ENCODE measurements around the gene SORCS3. TPM values are rescaled to one million over a fixed set of nuclear protein-coding genes. Genes with fewer than 3 reads are reported as not detected.

The SORCS3 gene
- total and polyA plus RNA-seq, 9 of the 15 experiments (the other 6 are each of a cell fraction or from before 2014, with no cell fraction given), result not detected

DNA sequence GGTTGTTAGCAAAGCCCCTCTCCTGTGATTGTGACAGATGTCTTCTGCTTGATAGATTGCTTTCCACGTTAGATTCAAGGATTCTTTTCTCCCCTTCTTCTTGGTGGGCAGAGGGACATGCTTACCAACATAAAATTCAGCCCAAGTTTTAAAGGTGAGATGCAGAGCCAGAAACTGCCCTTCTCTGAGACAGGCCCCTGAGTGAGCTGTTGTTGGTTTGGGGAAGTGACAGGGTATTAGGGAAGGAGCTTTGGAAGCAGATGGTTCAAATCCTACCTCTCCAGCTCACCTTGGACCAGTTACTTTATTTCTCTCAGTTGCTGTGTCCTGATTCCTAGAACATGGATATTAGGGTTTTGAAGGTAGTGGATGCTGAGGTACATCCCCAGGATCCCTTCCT is 53.0 kb downstream of the SORCS3 start:
- FAIRE-seq (no peak), ATAC-seq (no peak), DNase-seq (ENCODE audit: extremely low read depth in 1 of 4, low spot score in 3 of 4) (no peak)
- no peaks in the 10 kb centered on the region for H3K36me3 ChIP-seq (ENCODE audit: control insufficient read depth, insufficient read depth, low read length)
- H3K9me3 ChIP-seq (replicated peaks; ENCODE audit: control insufficient read depth, insufficient read depth, low read depth, low read length), result no peaks in the 10 kb centered on the region
- POLR2A ChIA-PET, result no interaction called here
- CTCF ChIA-PET (ENCODE audit: low intra/inter-chr PET ratio), result no interaction called here
- no peaks in the 10 kb centered on the region for H3K27me3 ChIP-seq (ENCODE audit: control insufficient read depth in 2 of 2, insufficient read depth in 2 of 2, low read length in 2 of 2)
- no peak for TF ChIP-seq TAF1 (IDR thresholded peaks at IDR 0.05; ENCODE audit: control insufficient read depth, extremely low read depth, insufficient read depth, low read length, severe bottlenecking)
- TF ChIP-seq, protein P1, sequence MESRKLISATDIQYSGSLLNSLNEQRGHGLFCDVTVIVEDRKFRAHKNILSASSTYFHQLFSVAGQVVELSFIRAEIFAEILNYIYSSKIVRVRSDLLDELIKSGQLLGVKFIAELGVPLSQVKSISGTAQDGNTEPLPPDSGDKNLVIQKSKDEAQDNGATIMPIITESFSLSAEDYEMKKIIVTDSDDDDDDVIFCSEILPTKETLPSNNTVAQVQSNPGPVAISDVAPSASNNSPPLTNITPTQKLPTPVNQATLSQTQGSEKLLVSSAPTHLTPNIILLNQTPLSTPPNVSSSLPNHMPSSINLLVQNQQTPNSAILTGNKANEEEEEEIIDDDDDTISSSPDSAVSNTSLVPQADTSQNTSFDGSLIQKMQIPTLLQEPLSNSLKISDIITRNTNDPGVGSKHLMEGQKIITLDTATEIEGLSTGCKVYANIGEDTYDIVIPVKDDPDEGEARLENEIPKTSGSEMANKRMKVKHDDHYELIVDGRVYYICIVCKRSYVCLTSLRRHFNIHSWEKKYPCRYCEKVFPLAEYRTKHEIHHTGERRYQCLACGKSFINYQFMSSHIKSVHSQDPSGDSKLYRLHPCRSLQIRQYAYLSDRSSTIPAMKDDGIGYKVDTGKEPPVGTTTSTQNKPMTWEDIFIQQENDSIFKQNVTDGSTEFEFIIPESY (CRISPR knock-in tag; IDR thresholded peaks at IDR 0.05), result no peak
- TF ChIP-seq, protein P2, sequence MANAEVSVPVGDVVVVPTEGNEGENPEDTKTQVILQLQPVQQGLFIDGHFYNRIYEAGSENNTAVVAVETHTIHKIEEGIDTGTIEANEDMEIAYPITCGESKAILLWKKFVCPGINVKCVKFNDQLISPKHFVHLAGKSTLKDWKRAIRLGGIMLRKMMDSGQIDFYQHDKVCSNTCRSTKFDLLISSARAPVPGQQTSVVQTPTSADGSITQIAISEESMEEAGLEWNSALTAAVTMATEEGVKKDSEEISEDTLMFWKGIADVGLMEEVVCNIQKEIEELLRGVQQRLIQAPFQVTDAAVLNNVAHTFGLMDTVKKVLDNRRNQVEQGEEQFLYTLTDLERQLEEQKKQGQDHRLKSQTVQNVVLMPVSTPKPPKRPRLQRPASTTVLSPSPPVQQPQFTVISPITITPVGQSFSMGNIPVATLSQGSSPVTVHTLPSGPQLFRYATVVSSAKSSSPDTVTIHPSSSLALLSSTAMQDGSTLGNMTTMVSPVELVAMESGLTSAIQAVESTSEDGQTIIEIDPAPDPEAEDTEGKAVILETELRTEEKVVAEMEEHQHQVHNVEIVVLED (CRISPR knock-in tag; IDR thresholded peaks at IDR 0.05), result no peak
- TF ChIP-seq ZBTB1 (CRISPR knock-in tag; IDR thresholded peaks at IDR 0.05; ENCODE audit: borderline replicate concordance, low read depth), result no peak
- TF ChIP-seq MCM5 (IDR thresholded peaks at IDR 0.05; ENCODE audit: low read depth), result no peak
- TF ChIP-seq HNRNPH1 (optimal IDR thresholded peaks at IDR 0.05; ENCODE audit: low read depth, low read length), result no peak
- TF ChIP-seq, protein P3, sequence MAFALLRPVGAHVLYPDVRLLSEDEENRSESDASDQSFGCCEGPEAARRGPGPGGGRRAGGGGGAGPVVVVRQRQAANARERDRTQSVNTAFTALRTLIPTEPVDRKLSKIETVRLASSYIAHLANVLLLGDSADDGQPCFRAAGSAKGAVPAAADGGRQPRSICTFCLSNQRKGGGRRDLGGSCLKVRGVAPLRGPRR (CRISPR knock-in tag; IDR thresholded peaks at IDR 0.05), result no peak
- no peak for TF ChIP-seq GTF2F1 (IDR thresholded peaks at IDR 0.05; ENCODE audit: low read depth, low read length)
- TF ChIP-seq GABPB2 (CRISPR knock-in tag; conservative IDR thresholded peaks at IDR 0.05), result no peak
- no peak for TF ChIP-seq NFIC (IDR thresholded peaks at IDR 0.05)
- TF ChIP-seq, protein P4, sequence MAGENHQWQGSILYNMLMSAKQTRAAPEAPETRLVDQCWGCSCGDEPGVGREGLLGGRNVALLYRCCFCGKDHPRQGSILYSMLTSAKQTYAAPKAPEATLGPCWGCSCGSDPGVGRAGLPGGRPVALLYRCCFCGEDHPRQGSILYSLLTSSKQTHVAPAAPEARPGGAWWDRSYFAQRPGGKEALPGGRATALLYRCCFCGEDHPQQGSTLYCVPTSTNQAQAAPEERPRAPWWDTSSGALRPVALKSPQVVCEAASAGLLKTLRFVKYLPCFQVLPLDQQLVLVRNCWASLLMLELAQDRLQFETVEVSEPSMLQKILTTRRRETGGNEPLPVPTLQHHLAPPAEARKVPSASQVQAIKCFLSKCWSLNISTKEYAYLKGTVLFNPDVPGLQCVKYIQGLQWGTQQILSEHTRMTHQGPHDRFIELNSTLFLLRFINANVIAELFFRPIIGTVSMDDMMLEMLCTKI (IDR thresholded peaks at IDR 0.05; ENCODE audit: partially characterized antibody), result no peak
- no peak for TF ChIP-seq NFRKB (IDR thresholded peaks at IDR 0.05; ENCODE audit: low read depth)
- no peak for TF ChIP-seq ZNF707 (CRISPR knock-in tag; conservative IDR thresholded peaks at IDR 0.05)
- no peak for TF ChIP-seq MEF2A (IDR thresholded peaks at IDR 0.05; ENCODE audit: control insufficient read depth, low read depth, low read length)
- TF ChIP-seq PHTF2 (CRISPR knock-in tag; IDR thresholded peaks at IDR 0.05), result no peak
- TF ChIP-seq CCNT2 (IDR thresholded peaks at IDR 0.05; ENCODE audit: borderline replicate concordance, extremely low read depth, insufficient read length, low read depth, low read length), result no peak
- TF ChIP-seq RBM14 (IDR thresholded peaks at IDR 0.05; ENCODE audit: borderline replicate concordance, insufficient read depth, low read depth, low read length), result no peak
- no CpG with 5 or more reads among the region's 1 CpG for WGBS (ENCODE audit: insufficient coverage, low coverage, missing lambda C conversion rate)
- intact Hi-C loops (cut with micrococcal nuclease) (no loop called here), in situ Hi-C loops (cut with MboI) (no loop called here)
- no peak overlapping the region for H2AFZ ChIP-seq (ENCODE audit: low read depth, low read length)
- H3K9ac ChIP-seq (ENCODE audit: insufficient read depth in 1 of 2, low read depth in 2 of 2, low read length in 2 of 2), result no peak overlapping the region
- H3K4me1 ChIP-seq (replicated peaks in 1 of 2; ENCODE audit: control insufficient read depth in 2 of 2, insufficient read depth in 2 of 2, low read length in 2 of 2), result no peaks in the 10 kb centered on the region
- no peak overlapping the region for H3K4me2 ChIP-seq (ENCODE audit: insufficient read depth, low read length)
- H3K79me2 ChIP-seq (ENCODE audit: control insufficient read depth, insufficient read depth, low read length), result no peaks in the 10 kb centered on the region
- BruUV-seq (replicated peaks), result no TSS peak
- no peak overlapping the region for H3K4me3 ChIP-seq
- H3K27ac ChIP-seq (ENCODE audit: extremely low read depth, low read depth, low read length), result no peak overlapping the region
- no peaks in the 10 kb centered on the region for H3K9me1 ChIP-seq (ENCODE audit: control insufficient read depth, insufficient read depth, low read length)
- H4K20me1 ChIP-seq (replicated peaks; ENCODE audit: control insufficient read depth, insufficient read depth, low read length), result no peaks in the 10 kb centered on the region

Data from K562 (cell line).